Breast epithelium (tissue), 3 donors: ENCODE measurements around the gene DNAI1.

Source experiments
- POLR2A ChIP-seq: fragments of 450-650 bp; IDR thresholded peaks from one replicate; pipeline ENCODE4 v1.6.1; 2016; ENCODE audit warnings: antibody characterized with exemption, mild to moderate bottlenecking, moderate library complexity
- POLR2AphosphoS5 ChIP-seq, 3 donors: sonication (generic); formaldehyde crosslinking; IDR thresholded peaks; one replicate each; pipeline ENCODE4 v1.6.1; 2017; ENCODE audit warnings: antibody characterized with exemption in 3 of 3
- TF ChIP-seq, protein P1 (sequence below), 3 donors: fragments of 450-650 bp; IDR thresholded peaks; one replicate each; pipeline ENCODE4 v1.5.1; 2016 to 2017; ENCODE audit warnings: antibody characterized with exemption in 3 of 3, mild to moderate bottlenecking in 3 of 3, moderate library complexity in 3 of 3

GRCh38 chr9:34479431-34479866 lies 20.8 kb downstream of the DNAI1 start:
- TF ChIP-seq POLR2A (no peak), POLR2AphosphoS5 (IDR thresholded peaks at IDR 0.05) (no peak)
- TF ChIP-seq, protein P1, sequence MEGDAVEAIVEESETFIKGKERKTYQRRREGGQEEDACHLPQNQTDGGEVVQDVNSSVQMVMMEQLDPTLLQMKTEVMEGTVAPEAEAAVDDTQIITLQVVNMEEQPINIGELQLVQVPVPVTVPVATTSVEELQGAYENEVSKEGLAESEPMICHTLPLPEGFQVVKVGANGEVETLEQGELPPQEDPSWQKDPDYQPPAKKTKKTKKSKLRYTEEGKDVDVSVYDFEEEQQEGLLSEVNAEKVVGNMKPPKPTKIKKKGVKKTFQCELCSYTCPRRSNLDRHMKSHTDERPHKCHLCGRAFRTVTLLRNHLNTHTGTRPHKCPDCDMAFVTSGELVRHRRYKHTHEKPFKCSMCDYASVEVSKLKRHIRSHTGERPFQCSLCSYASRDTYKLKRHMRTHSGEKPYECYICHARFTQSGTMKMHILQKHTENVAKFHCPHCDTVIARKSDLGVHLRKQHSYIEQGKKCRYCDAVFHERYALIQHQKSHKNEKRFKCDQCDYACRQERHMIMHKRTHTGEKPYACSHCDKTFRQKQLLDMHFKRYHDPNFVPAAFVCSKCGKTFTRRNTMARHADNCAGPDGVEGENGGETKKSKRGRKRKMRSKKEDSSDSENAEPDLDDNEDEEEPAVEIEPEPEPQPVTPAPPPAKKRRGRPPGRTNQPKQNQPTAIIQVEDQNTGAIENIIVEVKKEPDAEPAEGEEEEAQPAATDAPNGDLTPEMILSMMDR (IDR thresholded peaks at IDR 0.05), result no peak
